Stomach (tissue), 9 donors: Measurements from ENCODE around the gene LY86. TPM values are rescaled to one million over a fixed set of nuclear protein-coding genes. Genes with fewer than 3 reads are reported as not detected.

Source experiments
- DNase-seq, 2 donors: peaks; one replicate each; pipeline versions ENCODE4 v3.0.0 to v3.0.0-alpha.2; 2013 to 2019
- H3K27ac ChIP-seq, 5 donors: fragments of 200-600 bp in 4 of 5; sonication (generic) in 4 of 5; one replicate each; pipeline ENCODE4 v1.5.1; 2013 to 2019; ENCODE audit warnings: mild to moderate bottlenecking in 1 of 5, moderate library complexity in 1 of 5
- H3K27me3 ChIP-seq, 3 donors: fragments of 200-600 bp; sonication (generic); one replicate each; pipeline ENCODE4 v1.5.1; 2017 to 2019; ENCODE audit warnings: mixed run types in 1 of 3
- H3K36me3 ChIP-seq, 4 donors: fragments of 200-600 bp; sonication (generic); 1 replicate in 3 of 4; 2 replicates in 1 of 4; pipeline ENCODE4 v1.5.1; 2016 to 2019
- H3K4me1 ChIP-seq, 4 donors: fragments of 200-600 bp; sonication (generic); one replicate each; pipeline ENCODE4 v1.5.1; 2016 to 2019
- H3K4me3 ChIP-seq, 4 donors: fragments of 200-600 bp; sonication (generic) in 3 of 4; one replicate each; pipeline ENCODE4 v1.5.1; 2016 to 2019; ENCODE audit warnings: mild to moderate bottlenecking in 1 of 4
- H3K9me3 ChIP-seq, 4 donors: fragments of 200-600 bp; sonication (generic); one replicate each; pipeline ENCODE4 v1.5.1; 2016 to 2019
- EP300 ChIP-seq: sonication (generic); formaldehyde crosslinking; IDR thresholded peaks from one replicate; pipeline ENCODE4 v1.6.1; 2017; ENCODE audit warnings: antibody characterized with exemption
- POLR2A ChIP-seq, 4 donors: fragments of 450-650 bp; IDR thresholded peaks; one replicate each; pipeline ENCODE4 v1.6.1; 2016; ENCODE audit warnings: antibody characterized with exemption in 4 of 4, control low read depth in 2 of 4, mild to moderate bottlenecking in 1 of 4, moderate library complexity in 1 of 4
- POLR2AphosphoS5 ChIP-seq, 3 donors: sonication (generic); formaldehyde crosslinking; IDR thresholded peaks; one replicate each; pipeline ENCODE4 v1.6.1; 2016; ENCODE audit warnings: antibody characterized with exemption in 3 of 3
- WGBS, 5 donors: extraction: QIAGEN DNeasy Blood & Tissue Kit in 3 of 5; methylation state at CpG; one replicate each; pipeline versions ENCODE4 v1.1.5 to v1.1.7; 2013 to 2018; 5-methylcytosine and 5-hydroxymethylcytosine counted together
- intact Hi-C: fragments of 100-400 bp; cut with DNase I; formaldehyde crosslinking; loops from one replicate; pipeline ENCODE4 v1.15.1; 2023; ENCODE audit warnings: low total_unique reads
- polyA plus RNA-seq, 3 donors: library from polyadenylated mRNA; stranded (reverse); fragments of 200-250 nt; gene quantifications; one replicate each; pipeline ENCODE4 v1.2.3, GENCODE V29; 2013
- total RNA-seq, 5 donors: library from RNA; depleted of rRNA; stranded (reverse); fragments of >200 nt; gene quantifications; one replicate each; pipeline versions ENCODE4 v1.1.0 to v1.2.3, GENCODE V29; 2014 to 2016
- TF ChIP-seq, protein P1 (sequence below), 7 experiments: fragments of 450-650 bp in 4 of 7; fragments of 200-600 bp in 3 of 7; sonication (generic) in 3 of 7; IDR thresholded peaks; one replicate each; pipeline ENCODE4 v1.5.1; 2016 to 2019; ENCODE audit warnings: antibody characterized with exemption in 7 of 7, control low read depth in 2 of 7, mild to moderate bottlenecking in 1 of 7
- donor health status: healthy with polysubstance abuse.
- donor health status: Bipolar disorder and iron deficiency.
- donor health status: healthy.

LY86 gene
- total and polyA plus RNA-seq, 8 donors = 2.4 to 3.6 (median 2.7) TPM; not detected in 3

DNA sequence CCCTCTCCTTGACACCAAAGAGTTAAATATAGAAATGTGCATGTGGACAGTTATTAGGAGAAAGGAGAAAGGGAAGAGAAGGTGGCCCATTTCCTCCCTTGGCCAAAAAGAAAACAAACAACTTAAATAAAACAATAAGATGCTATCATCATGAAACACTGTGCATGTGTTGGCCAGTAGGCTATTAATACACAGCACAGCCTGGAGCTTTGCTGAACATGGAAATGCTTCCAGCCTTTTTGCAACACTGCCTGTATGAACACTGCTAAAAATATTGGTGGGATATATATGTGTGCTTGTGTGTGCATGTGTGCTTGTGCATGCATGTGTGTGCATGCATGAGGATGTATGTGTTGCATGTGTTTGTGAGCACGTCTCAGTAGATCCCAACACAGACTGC is 100.4 kb downstream of the LY86 start:
- no peaks in the 10 kb centered on the region for H3K27me3 ChIP-seq
- H3K9me3 ChIP-seq = no peaks in the 10 kb centered on the region
- no peak for DNase-seq
- WGBS, 5 donors = 29 to 76% (median 42%) methylated on average over 1 of the region's 1 CpG
- H3K4me3 ChIP-seq = no peak overlapping the region
- H3K4me1 ChIP-seq = peaks cover 16 to 57% (median 50%) of the 10 kb centered on the region in 4 donors
- intact Hi-C loops = no loop called here
- TF ChIP-seq POLR2AphosphoS5 (IDR thresholded peaks at IDR 0.05) (no peak), EP300 (no peak), POLR2A (IDR thresholded peaks at IDR 0.05) (no peak)
- TF ChIP-seq, protein P1, sequence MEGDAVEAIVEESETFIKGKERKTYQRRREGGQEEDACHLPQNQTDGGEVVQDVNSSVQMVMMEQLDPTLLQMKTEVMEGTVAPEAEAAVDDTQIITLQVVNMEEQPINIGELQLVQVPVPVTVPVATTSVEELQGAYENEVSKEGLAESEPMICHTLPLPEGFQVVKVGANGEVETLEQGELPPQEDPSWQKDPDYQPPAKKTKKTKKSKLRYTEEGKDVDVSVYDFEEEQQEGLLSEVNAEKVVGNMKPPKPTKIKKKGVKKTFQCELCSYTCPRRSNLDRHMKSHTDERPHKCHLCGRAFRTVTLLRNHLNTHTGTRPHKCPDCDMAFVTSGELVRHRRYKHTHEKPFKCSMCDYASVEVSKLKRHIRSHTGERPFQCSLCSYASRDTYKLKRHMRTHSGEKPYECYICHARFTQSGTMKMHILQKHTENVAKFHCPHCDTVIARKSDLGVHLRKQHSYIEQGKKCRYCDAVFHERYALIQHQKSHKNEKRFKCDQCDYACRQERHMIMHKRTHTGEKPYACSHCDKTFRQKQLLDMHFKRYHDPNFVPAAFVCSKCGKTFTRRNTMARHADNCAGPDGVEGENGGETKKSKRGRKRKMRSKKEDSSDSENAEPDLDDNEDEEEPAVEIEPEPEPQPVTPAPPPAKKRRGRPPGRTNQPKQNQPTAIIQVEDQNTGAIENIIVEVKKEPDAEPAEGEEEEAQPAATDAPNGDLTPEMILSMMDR (IDR thresholded peaks at IDR 0.05) = no peak
- H3K36me3 ChIP-seq = no peaks in the 10 kb centered on the region
- H3K27ac ChIP-seq = peak overlapping the region in 4 of 5 donors; percentile 76 to 90 (median 85)

- intact Hi-C loops = no loop called here
- DNase-seq = no peak
- Histone ChIP-seq H3K27me3 (no peaks in the 10 kb centered on the region), H3K4me3 (no peak overlapping the region), H3K4me1 (peaks cover 21 to 57% (median 50%) of the 10 kb centered on the region in 4 donors), H3K36me3 (no peaks in the 10 kb centered on the region), H3K9me3 (no peaks in the 10 kb centered on the region), H3K27ac (peak overlapping the region in 4 of 5 donors; percentile 62 to 90 (median 85))
- TF ChIP-seq, protein P1 (IDR thresholded peaks at IDR 0.05) = no peak
- TF ChIP-seq POLR2AphosphoS5 (IDR thresholded peaks at IDR 0.05) (no peak), POLR2A (IDR thresholded peaks at IDR 0.05) (no peak), EP300 (no peak)
- 42 to 61% (median 54%) methylated on average over 2 of the region's 2 CpGs for WGBS, 5 donors
Observed at GRCh38 chr6:6689400-6690143, 101.1 kb downstream of the LY86 start.

GRCh38 chr6:6690144-6690483 is 101.6 kb downstream of the LY86 start:
- WGBS, 5 donors = 92 to 94% (median 93%) methylated on average over 2 of the region's 2 CpGs
- no peaks in the 10 kb centered on the region for H3K9me3 ChIP-seq
- peaks cover 27 to 58% (median 51%) of the 10 kb centered on the region in 4 donors for H3K4me1 ChIP-seq
- H3K27ac ChIP-seq = peak overlapping the region; percentile 18 to 90 (median 84)
- no peak for DNase-seq
- no peak overlapping the region for H3K4me3 ChIP-seq
- H3K27me3 ChIP-seq = no peaks in the 10 kb centered on the region
- intact Hi-C loops = no loop called here
- no peaks in the 10 kb centered on the region for H3K36me3 ChIP-seq
- TF ChIP-seq EP300 = no peak
- TF ChIP-seq, protein P1 (IDR thresholded peaks at IDR 0.05) = no peak

GRCh38 chr6:6694368-6694780 is 105.9 kb downstream of the LY86 start:
- H3K9me3 ChIP-seq = no peaks in the 10 kb centered on the region
- peak in 1 of 2 donors; percentile 59 for DNase-seq
- no peaks in the 10 kb centered on the region for H3K27me3 ChIP-seq
- H3K4me1 ChIP-seq = peaks cover 28 to 53% (median 42%) of the 10 kb centered on the region in 4 donors
- TF ChIP-seq EP300 (no peak), POLR2A (IDR thresholded peaks at IDR 0.05) (no peak), POLR2AphosphoS5 (IDR thresholded peaks at IDR 0.05) (no peak)
- TF ChIP-seq, protein P1 (IDR thresholded peaks at IDR 0.05) = no peak
- H3K27ac ChIP-seq = peak overlapping the region; percentile 64 to 83 (median 75)
- H3K4me3 ChIP-seq = no peak overlapping the region
- intact Hi-C loops = no loop called here
- no peaks in the 10 kb centered on the region for H3K36me3 ChIP-seq
- 38 to 56% (median 40%) methylated on average over 6 of the region's 6 CpGs for WGBS, 5 donors
